ENCODE measurements around the gene FGF3.
"Not testable (repeated sequence)": the region's sequence is repeated elsewhere in the genome, so short reads cannot be mapped to it uniquely, and the experiment has no call there.

FGF3 gene

GRCh38 chr11:69774354-69775162, 44.7 kb downstream of the FGF3 start:
- TF ChIP-seq ZFX (IDR thresholded peaks at IDR 0.05) = no peak
- no peak for TF ChIP-seq CTCF (conservative IDR thresholded peaks at IDR 0.05)
- no peak overlapping the region for H3K27ac ChIP-seq

- TF ChIP-seq CTCF (conservative IDR thresholded peaks at IDR 0.05) (no peak), ZFX (IDR thresholded peaks at IDR 0.05) (no peak)
- H3K27ac ChIP-seq = no peak overlapping the region
Observed at GRCh38 chr11:69773626-69774353, 45.4 kb downstream of the FGF3 start.

GRCh38 chr11:69771466-69771865, 47.8 kb downstream of the FGF3 start:
- no peak for TF ChIP-seq CTCF (conservative IDR thresholded peaks at IDR 0.05)
- no peak for TF ChIP-seq ZFX (IDR thresholded peaks at IDR 0.05)
- no peak overlapping the region for H3K27ac ChIP-seq

GRCh38 chr11:69770540-69770939, 48.7 kb downstream of the FGF3 start:
- no peak overlapping the region for H3K27ac ChIP-seq
- no peak for TF ChIP-seq ZFX (IDR thresholded peaks at IDR 0.05)
- TF ChIP-seq CTCF (conservative IDR thresholded peaks at IDR 0.05) = no peak

- no peak overlapping the region for H3K27ac ChIP-seq
- TF ChIP-seq ZFX (IDR thresholded peaks at IDR 0.05) (no peak), CTCF (conservative IDR thresholded peaks at IDR 0.05) (no peak)
Observed at GRCh38 chr11:69765498-69765995, 53.7 kb downstream of the FGF3 start.

GRCh38 chr11:69764918-69765317, 54.3 kb downstream of the FGF3 start:
- H3K27ac ChIP-seq = not testable (repeated sequence)

GRCh38 chr11:69760319-69760718, 58.9 kb downstream of the FGF3 start:
- TF ChIP-seq CTCF (conservative IDR thresholded peaks at IDR 0.05) (no peak), ZFX (IDR thresholded peaks at IDR 0.05) (no peak)
- no peak overlapping the region for H3K27ac ChIP-seq

Data from C4-2B (cell line).